T-helper 1 cell treated with Interleukin-12 subunit alpha and Interleukin-12 subunit beta and Interleukin-4 antibody, amounts not matched to agents 30 ng/mL and 1 ng/mL, for 36 hours (primary cell): ENCODE results near the gene PTTG1IP2. TPM values are rescaled to one million over a fixed set of nuclear protein-coding genes. Genes with fewer than 3 reads are reported as not detected.
"Not testable (repeated sequence)": the region's sequence is repeated elsewhere in the genome, so short reads cannot be mapped to it uniquely, and the experiment has no call there.

Source experiments
- intact Hi-C: fragments of 100-400 bp; cut with micrococcal nuclease; formaldehyde crosslinking; loops from one replicate; pipeline ENCODE4 v1.15.1; 2024
- total RNA-seq: library from RNA; stranded (reverse); gene quantifications from 2 replicates; pipeline ENCODE4 v1.2.3, GENCODE V29; 2022

The PTTG1IP2 gene
- total RNA-seq, result not detected in 2 replicates

DNA sequence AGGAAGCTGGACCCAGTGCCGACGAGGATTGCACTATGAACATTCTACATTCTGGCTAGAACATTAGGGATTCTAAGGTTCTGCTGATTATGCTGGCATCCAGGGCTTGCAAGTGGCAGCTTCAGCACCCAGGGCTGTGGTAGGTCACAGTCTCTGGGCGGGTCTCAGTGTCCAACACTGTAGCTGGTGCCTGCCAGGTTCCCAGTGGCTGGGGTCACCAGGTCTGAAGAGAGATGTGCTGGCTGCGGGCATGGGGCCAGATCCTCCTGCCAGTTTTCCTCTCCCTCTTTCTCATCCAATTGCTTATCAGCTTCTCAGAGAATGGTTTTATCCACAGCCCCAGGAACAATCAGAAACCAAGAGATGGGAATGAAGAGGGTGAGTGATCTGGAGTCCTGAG, at the start of gene PTTG1IP2:
TSS of gene PTTG1IP2 (plus strand) at position 86 of the 400 bp plus-strand sequence. CDS start at position 234, 148 bp downstream.
- intact Hi-C loops, result no loop called here

GRCh38 chr7:90421651-90422050, 47.8 kb upstream of the PTTG1IP2 start:
- intact Hi-C loops, result no loop called here

DNA sequence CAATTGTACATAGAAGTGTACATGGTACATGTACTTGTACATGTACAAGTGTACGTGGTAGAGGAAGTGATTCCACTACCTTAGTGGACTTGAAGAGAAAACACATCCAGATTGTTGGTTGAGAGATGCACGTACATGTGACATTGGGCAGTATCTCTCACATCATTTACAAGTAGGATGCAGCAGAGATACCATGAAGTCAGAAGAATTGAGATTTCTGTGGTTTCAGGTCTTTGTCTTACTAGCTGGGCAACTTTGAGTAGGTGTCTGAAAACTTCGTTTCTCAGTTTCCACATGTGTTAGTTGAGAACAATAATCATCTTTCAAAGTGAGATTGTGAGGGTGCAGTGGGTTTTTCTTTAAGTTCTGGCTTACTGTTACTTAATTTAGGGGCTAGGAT, 44.7 kb upstream of the PTTG1IP2 start:
- intact Hi-C loops, result loop anchor here (5.0 kb wide), 1 partner anchor 1637 kb away; no protein-coding TSS in a partner anchor

- intact Hi-C loops, result loop anchor here (5.0 kb wide), 1 partner anchor 1638 kb away; no protein-coding TSS in a partner anchor
Observed at GRCh38 chr7:90425376-90425775, 44.1 kb upstream of the PTTG1IP2 start.

- intact Hi-C loops, result no loop called here
Observed at GRCh38 chr7:90430614-90431460, 38.6 kb upstream of the PTTG1IP2 start.

DNA sequence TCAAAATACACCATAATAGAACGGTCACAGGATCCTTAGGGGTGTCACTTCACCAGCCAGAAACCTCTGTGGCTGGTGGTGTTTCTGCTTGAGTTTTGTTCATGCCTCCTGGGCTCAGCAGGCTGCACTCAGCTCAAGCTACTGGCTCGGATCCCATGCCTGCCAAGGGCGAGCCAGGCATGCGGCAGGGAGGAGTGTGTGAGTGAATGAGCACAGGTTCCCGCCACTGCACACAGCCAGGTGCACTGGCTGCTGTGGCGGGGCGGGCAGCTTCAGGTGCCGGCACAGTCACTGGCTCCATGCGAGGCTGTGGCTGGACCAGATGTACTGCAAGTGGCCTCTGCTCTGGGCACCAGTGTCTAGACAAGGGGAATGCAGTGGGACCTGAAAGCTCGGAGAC, 36.7 kb upstream of the PTTG1IP2 start:
- intact Hi-C loops, result no loop called here

DNA sequence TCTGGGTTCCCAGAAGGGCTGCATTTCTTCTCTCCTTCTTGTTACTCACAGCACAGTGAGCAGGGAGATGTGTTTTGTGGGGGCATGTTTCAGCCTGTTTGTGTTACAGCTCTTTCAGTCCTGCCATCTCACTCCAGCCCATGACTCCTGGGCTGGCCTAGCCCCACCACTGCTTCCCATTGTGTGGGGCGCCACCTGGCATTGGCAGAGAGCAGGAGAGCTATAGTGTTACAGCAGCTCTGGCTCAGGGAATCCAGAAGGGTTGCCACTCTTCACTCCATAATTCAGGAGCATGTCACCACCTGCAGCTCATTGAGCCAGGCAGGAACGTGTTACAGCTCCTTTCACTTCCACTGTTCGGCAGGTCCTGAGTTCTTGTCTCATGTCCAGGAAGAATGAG, 36.2 kb upstream of the PTTG1IP2 start:
- intact Hi-C loops, result no loop called here

DNA sequence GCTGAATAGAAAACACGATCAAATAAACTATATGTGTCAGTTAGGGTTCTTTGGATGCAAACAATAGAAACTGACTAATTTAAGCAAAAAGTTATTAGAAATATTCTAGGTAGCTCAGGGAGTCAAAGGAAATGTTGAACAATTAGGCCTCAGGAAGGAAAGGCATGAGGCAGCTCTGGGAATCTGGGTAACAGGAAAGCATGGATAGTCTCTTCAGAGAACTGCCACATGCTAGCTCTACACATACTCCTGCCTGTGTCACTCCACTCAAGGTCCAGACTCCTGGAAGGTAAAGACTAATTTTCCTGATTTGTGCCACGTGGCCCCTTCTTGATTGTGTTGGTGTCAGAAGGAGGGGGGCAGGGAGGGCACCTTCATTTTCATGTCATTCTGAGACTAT, 23.8 kb upstream of the PTTG1IP2 start:
- intact Hi-C loops, result no loop called here

DNA sequence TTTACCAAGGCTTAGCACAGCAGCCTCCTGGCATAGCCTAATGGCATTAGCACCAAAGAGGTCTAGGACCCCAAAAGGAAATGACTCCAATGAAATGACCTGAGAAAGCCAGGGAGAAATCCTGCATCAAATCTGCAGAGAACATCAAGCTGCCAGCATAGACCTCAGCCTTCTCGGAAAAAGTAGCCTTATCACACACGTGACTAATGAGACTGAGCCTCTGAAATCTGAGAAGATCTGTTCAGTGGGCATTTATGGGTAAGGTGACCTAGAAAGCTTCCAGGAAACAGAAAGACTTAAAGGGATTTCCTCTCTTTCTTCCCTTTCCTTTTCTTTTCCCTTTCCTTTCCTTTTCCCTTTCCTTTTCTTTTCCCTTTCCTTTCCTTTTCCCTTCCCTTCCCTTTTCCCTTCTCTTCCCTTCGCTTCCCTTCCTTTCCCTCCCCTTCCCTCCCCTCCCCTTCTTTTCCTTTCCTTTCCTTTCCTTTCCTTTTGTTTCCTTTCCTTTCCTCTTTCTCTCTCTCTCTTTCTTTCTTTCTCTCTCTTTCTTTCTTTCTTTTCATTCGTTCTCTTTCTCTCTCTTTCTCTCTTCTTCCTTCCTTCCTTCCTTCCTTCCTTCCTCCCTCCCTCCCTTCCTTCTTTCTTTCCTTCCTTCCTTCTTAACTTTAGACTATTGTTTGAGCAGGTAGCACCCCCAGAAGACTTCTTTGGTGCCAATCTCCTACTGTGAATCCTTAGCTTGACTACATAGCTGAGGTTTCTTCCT, 23.1 kb upstream of the PTTG1IP2 start:
- intact Hi-C loops, result no loop called here

DNA sequence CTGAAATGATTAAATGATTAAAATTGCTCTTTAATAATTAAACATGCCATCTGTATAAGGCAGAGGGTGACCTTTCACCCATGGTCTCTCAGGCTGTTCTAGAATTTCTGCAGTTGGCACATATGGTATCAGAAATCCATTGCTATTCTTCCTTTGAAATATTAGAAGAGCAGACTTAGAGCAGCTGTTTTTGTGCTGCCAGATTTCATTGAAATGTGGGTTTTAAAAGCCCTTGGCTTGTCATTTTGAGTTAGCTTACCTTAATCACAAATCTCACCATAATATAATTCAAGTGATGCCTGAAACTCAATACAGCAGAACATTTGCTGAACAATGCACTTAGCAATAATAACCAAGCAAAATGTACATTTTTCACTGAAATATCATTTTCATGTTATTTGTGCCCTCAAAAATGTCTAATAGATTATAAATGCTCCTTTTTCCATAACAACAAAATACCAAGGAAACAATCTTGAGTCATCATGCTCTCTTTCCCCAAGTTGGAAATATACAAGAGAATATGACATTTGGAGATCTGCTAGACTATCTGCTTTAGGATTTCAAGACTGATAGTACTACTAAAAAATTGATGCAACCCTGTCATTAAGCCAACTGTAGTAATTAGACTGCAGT, 16.1 kb upstream of the PTTG1IP2 start:
- intact Hi-C loops, result loop anchor here (10.0 kb wide), 1 partner anchor 1181 kb away; no protein-coding TSS in a partner anchor

- intact Hi-C loops, result loop anchor here (10.0 kb wide), 1 partner anchor 1181 kb away; no protein-coding TSS in a partner anchor
Observed at GRCh38 chr7:90453931-90454330, 15.5 kb upstream of the PTTG1IP2 start.

DNA sequence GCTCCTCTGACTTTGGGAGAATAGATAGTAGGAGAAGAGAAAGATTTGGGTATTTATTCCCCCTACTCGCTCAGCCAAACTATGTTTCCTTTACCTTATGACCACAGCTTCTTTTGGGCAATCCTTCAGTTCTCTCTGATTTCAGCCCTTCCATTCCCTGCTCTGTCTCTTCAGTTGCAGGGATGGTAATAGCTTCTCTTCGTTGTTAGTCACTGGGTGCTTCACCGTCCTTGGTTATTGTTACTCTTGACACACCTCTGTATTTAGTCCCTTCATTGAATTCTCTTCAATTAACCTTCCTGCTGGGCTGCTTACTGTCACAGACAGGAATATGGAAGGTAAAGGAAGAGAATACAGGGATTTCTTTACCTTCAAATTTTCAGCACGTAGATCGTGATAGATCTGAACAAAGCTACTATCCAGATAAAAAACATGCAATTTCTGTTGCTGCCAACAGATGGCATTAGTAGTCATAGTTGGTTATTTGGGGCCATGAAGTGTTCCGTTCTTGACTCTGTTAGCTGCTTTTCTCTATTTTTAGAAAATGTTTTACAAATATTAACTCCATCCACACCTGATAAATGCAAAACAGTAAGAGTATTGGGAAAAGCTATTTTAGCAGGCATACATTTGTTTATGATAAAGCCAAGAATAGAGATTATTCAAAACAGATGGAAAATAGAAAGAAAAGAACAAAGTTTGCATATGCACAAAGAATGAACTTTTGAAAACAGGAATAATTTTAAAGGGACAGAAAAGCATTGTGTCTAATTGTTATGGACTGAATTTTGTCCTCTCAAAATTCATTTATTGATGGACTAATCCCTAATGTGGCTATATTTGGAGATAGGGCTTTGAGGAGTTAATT, 14.0 kb upstream of the PTTG1IP2 start:
- intact Hi-C loops, result loop anchor here (1.0 to 10.0 kb wide), 3 partner anchors 141 to 1179 kb away; partner anchors contain the start of gene CDK14

DNA sequence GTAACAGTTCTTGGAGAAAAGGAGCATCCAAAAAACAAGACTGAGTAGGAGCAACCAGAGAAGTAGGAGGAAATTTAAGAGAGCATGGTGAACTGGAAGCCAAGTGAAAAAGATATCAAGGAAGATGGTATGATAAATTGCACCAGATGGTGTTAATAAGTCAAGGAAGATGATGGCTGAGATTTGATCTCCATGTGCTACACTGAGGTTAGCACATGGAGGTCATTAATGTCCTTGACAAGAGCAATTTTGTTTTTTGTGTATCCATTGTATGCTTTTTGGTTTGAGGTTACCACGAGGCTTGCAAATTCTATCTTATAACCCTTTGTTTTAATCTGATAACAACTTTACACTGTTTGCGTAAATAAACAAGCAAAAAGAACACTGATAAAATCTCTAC, 11.3 kb upstream of the PTTG1IP2 start:
- intact Hi-C loops, result loop anchor here (10.0 kb wide), 1 partner anchor 1177 kb away; no protein-coding TSS in a partner anchor

DNA sequence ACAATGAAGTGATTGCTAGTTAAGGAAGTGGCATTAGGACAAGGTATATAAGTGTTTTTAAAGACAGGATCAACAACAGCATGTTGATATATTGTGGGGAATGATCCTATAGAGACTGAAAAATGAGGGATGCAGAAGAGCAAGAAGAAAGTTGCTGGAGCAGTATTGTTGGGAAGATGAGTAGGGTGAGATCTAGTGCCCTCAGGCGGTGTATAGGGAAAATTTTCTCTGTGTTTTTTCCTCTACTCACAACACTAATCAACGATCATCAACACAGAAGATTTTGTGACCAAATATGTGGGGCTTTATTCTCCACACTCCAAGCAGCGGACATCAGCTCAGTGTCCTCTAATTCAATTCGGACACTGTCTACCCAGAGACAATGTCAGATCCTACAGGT, 9.6 kb upstream of the PTTG1IP2 start:
- intact Hi-C loops, result loop anchor here (10.0 kb wide), 1 partner anchor 1175 kb away; no protein-coding TSS in a partner anchor

DNA sequence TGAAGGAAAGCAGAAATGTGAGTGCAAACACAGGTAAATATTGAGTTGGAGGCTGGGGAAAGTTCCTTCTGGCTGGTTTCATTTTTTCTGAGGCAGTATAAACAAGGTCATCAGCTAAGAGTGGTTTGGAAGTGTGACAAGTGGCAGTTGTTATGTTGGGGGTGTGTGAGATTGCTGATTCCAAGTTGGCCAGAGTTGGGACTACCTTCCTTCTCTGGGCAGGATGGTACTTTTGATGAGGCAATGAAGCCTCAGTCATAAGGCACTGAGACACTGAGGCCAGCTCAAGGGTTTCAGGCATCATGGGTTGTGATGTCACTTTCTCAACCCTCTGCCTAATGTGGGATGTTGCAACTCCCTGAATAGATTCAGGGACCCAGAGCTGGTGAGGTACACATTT, 8.2 kb upstream of the PTTG1IP2 start:
- intact Hi-C loops, result no loop called here

DNA sequence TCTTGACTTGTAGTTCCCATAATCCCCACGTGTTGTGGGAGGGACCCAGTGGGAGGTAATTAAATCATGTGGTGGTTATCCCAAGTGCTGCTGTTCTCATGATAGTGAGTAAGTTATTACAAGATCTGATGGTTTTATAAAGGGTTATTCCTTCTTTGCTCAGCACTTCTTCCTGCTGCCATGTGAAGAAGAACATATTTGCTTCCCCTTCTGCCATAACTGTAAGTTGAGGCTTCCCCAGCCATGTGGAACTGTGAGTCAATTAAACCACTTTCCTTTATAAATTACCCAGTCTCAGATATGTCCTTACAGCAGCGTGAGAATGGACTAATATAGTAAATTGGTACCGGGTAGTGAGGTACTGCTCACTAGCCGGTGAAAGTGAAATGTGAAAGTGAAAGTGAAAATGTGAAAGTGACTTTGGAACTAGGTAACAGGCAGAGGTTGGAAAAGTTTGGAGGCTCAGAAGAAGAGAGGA, 6.2 kb upstream of the PTTG1IP2 start:
- intact Hi-C loops, result not testable (repeated sequence)

DNA sequence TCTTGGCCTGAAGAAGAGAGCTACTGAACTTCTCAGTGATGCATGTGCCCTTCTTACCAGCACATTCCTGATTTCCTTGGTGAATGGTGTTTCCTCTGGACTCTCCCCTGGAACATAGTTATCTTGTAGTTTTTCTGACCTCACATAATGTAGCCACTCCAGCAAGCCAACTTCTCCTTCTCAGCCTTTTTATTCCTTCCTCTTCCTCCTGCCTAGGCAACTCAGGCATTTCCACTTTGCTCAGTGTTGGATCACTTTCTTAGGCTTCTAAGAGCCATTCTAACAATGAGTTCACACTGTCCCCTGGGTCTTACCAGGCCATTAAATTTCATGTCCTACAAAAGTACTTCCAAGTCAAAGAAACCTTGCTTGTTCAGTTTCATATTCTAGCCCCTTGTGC, 3.6 kb upstream of the PTTG1IP2 start:
- intact Hi-C loops, result no loop called here

GRCh38 chr7:90472805-90473540, 3.5 kb downstream of the PTTG1IP2 start:
- intact Hi-C loops, result no loop called here

DNA sequence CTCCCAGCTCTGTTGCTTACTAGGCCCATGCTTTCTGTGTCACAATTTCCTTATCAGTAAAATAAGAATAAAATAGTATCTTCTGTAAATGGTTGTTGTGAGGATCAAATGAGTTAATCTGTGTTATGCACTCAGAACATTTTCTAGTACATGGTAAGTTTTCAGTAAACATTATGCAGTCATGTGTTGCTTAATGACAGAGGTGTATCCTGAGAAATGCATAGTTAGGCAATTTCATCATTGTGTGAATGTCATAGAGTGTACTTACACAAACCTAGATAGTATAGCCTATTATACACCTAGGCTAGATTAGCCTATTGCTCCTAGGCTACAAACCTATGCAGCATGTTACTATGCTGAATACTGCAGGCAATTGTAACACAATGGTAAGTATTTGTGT, 4.4 kb downstream of the PTTG1IP2 start:
- intact Hi-C loops, result no loop called here
